GM18526 (cell line): ENCODE results near the gene PLCG1.

Experiments used
- POLR2A ChIP-seq: IDR thresholded peaks from 3 replicates; pipeline ENCODE4 v1.6.1; 2011; ENCODE audit not compliant: insufficient read length; ENCODE audit errors: extremely low read depth

The PLCG1 gene

GRCh38 chr20:41178495-41178894 is 41.2 kb downstream of the PLCG1 start:
- no peak for TF ChIP-seq POLR2A

DNA sequence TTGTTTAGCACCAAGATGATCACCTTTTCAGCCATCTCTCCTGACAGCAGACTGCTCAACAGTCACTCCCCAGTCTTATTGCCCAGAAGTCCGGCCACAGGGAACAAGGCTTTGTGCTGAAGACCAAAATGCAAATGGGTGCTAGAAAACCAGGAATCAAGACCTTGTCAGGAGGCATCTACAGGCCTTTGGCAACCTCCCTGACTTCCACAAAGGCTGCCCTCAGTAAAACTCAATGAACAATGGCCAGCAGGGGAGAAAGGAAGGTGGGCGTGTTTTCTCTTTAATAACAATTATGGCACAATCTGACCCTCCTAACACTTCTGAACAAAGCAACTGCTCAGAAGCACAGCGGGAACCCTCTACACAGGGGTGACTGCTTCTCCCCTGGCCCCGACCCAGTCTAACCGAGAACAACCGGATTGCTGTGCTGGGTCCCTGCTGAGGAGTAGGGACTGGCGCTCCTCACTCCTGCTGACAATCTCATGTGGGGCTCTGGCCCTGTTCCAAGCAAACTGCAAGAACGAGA is 41.6 kb downstream of the PLCG1 start:
- TF ChIP-seq POLR2A: no peak

DNA sequence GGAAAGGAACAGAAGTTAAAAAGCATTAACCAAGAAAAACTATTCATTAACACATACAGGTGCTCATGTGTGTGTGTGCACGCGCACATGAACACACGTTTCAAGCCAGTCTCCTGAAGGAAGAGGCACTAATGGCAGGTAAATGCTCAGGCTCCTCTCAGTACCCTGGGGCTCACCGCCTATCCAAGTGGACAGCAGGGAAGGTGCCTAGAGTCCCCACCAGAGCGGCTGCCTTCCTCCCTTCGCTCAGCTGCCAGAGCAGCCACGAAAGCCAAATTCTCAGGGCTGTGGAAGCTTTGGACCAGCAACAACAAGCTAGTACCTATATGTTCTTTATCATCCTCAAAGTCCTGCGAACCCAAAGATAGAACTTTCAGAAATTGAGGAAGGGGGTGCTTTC is 42.6 kb downstream of the PLCG1 start:
- no peak for TF ChIP-seq POLR2A

DNA sequence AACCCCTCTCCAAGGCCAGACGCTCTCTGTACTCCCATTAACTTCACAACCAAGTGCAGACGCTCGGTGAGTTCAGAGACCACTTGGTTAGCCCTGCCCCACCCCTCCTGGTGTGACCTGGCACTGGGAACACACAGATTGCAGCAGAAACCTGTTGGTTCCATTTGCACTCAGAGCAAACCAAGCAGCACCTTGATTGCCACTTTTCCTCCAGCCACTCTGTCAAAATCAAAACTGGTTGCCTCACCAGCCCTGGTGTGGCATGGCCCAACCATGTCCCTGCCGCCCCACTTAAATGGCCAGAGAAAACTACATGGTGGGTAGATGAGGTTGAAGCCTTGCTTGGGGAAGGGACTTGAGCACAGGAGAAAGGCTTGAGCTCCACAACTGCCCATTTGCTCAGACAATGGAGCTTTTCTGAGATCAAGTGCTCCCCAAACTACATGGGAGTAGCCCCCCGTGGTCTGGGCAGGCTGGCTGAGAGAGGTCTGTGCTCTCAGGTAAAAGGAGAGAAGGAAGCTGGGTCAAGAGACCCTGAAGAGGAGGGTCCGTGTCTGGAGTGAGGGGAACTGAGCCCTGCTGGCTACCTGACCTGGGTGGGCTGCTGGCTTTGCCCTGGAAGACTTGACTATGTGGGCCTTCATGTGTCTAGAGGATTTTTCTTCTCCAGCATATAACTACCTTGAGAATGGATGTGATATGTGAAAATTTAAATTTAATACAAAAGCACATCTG is 43.4 kb downstream of the PLCG1 start:
- TF ChIP-seq POLR2A: no peak

GRCh38 chr20:41181567-41181966 is 44.2 kb downstream of the PLCG1 start:
- TF ChIP-seq POLR2A: no peak

DNA sequence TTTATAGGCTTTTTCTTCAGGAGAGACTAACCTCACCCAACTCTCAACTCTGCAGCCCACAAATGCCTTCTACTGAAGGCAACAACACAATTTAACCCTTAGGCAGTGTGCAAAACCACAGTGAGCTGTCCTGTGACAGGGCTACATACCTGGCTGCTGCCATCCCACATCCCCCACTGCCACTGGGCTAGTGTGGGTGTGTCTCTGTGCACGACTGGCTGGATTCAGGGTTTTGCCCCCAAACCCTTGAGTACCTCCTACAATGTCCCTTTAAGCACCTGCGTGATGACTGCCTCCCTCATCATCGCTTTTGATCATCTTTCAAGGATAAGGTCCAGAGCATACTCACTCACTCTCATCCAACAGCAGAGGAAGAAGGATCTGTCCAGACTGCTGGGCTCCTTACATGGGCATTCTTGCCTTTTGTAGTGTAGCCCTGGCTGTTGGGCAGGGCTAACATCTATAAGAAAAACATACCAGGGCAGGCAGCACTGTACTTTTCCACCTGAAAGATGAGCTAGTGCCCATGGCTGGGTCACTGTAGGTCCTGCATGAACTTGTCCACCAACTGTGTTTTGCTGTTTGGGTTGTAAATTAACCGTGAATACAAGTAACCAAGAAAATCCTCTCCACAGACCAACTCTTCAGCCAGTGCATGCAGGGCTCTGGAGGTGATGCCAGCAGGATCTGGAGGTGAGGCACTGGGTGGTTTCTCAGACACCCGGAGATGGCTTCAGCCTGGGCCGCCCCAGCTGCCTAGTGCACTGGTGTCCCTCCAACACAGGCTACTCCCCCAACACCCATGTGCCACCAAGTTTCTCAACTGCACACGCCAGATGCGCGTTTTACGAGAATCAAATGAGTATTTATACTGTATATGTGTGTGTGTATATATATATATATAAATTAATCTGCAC is 45.2 kb downstream of the PLCG1 start:
- no peak for TF ChIP-seq POLR2A

- TF ChIP-seq POLR2A: no peak
Measured at GRCh38 chr20:41183391-41183790, 46.0 kb downstream of the PLCG1 start.

DNA sequence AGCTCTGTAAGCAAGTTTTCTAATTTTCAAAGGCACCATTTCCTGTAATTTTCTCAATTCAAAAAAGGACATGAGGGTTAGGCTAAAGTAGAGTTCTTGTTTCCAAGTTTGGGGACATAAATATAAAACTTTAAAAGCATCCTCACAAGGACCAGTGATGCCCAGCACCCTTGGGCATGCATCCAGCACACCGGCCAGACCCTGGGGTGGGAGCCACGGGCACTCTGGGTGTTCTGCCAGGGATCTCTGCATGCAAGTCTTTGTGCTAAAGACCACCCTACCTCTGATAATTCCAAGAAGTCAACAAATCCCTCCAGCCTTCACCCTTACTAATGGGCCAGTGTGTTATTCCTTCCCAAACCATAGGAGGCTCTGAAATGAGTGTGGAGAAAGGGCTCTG is 46.5 kb downstream of the PLCG1 start:
- no peak for TF ChIP-seq POLR2A

DNA sequence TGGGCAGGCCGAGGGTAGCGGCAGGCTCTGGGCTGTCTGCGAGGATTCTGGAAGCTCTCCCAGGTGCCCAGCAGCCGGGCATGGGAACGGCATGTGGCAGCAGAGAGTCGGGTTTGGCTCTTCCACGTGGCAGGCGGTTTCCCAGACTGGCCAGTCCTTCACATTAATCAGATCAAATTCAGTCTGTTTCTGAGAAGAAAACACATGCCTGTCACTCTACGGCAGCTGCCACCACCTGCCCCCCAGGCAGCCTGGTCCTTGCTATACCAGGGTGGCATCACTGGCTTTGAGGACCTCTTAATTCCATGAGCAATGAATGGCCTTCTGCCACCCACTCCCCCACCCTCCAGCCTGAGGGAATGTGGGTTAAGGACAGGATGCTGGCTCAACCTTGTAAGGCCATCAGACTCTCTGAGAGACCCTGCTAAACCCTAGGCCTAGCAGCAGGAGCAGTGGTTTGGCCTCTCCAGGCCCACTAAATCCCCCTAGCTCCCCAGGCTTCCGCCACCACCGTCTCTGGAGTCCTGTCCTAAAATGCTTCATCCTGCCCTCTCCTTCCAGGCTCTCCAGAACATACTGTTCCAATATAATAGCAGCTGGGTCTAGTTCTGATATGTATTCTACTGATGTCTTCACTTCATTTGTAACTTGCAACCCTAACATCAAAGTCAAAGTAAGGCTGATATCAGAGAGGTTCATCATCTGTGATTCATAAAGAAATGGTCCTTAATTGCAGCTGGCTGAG is 47.8 kb downstream of the PLCG1 start:
- no peak for TF ChIP-seq POLR2A

- TF ChIP-seq POLR2A: no peak
Measured at GRCh38 chr20:41187668-41188067, 50.3 kb downstream of the PLCG1 start.

GRCh38 chr20:41191562-41192500 is 54.5 kb downstream of the PLCG1 start:
- TF ChIP-seq POLR2A: no peak

DNA sequence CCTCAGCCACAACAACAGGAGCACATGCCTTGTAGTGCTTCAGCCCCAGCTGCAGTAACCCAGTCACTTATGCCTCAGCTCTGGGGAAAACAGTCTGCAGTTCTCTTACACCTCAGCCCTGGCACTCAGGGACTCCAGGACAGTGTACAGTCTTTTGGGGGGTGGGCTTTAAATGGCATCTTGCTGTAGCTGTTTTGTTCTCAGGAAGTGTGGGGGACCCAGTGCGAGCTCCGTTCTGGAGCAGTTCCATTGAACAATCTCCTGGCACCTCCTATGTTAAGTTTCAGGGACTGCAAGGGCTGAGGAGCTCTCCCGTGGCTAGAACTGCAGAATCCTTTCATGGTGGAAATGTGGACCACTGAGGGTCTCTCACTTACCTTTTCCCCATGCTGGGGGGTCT is 55.2 kb downstream of the PLCG1 start:
- no peak for TF ChIP-seq POLR2A

DNA sequence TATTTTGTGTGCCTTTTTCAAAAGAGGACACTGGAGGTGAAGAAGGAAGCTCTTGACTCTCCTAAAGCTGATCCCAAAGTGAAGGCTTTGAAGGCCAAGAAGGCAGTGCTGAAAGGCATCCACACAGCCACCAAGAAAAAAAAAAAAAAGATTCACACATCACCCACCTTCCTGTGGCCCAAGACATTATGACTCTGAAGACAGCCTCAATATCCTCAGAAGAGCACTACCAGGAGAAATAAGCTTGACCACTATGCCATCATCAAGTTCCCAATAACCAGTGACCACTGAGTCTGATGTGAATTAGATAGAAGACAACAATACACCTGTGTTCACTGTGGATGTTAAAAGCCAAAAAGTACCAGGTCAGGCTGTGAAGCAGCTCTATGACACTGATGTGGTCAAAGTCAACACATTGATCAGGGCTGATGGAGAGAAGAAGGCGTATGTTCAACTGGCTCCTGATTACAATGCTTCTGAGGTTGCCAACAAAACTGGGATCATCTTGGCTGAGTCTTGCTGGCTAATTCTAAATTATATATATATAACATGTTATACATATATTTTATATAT is 59.4 kb downstream of the PLCG1 start:
- no peak for TF ChIP-seq POLR2A

- no peak for TF ChIP-seq POLR2A
Measured at GRCh38 chr20:41198443-41198842, 61.1 kb downstream of the PLCG1 start.

GRCh38 chr20:41200446-41201202 is 63.3 kb downstream of the PLCG1 start:
- TF ChIP-seq POLR2A: no peak
